HepG2 (cell line): ENCODE measurements around the gene LRRC4C. TPM values are rescaled to one million over a fixed set of nuclear protein-coding genes. Genes with fewer than 3 reads are reported as not detected.

Experiments used
- ATAC-seq: fragments of 200-7000 bp; cut with Tn5 transposase; 3 replicates; pipeline ENCODE4 v1.9.1; 2020; ENCODE audit warnings: mild to moderate bottlenecking, moderate library complexity
- BruUV-seq: library from RNA; stranded (reverse); fragments of 400-500 nt; replicated peaks from 2 replicates; lab custom pipeline; 2021; lab: Mats Ljungman, UMichigan
- CTCF ChIA-PET: fragments of 300-600 bp; formaldehyde crosslinking; extraction: SDS; loops from one replicate; lab custom pipeline; 2021; ENCODE audit warnings: low total read pairs, inconsistent platforms, low intra/inter-chr PET ratio; lab: Yijun Ruan, JAX
- POLR2A ChIA-PET: fragments of 350-600 bp; sonication (Branson Sonifier 250); formaldehyde crosslinking; loops from one replicate; lab custom pipeline; 2020; ENCODE audit warnings: antibody characterized with exemption, inconsistent platforms; lab: Yijun Ruan, JAX
- DNase-seq: peaks from one replicate; pipeline ENCODE4 v3.0.0-alpha.2; 2015; ENCODE audit warnings: low spot score
- FAIRE-seq: peaks from 3 replicates; lab custom pipeline; 2011; peaks lifted over from hg19 to GRCh38; lab: Jason Lieb, UNC
- H2AFZ ChIP-seq: one replicate; pipeline ENCODE4 v1.6.1; 2011; ENCODE audit warnings: low read length, inconsistent platforms
- H3K27ac ChIP-seq: fragments of 300-600 bp; 3 replicates; pipeline ENCODE4 v1.8.0; 2011; ENCODE audit warnings: mixed run types, mild to moderate bottlenecking, mixed read lengths, low read length, inconsistent platforms; ENCODE audit not compliant: insufficient read depth; ENCODE audit errors: extremely low read length
- H3K27me3 ChIP-seq, 2 experiments: fragments of 200-600 bp in 1 of 2; 2 replicates in 1 of 2; 3 replicates in 1 of 2; pipeline versions ENCODE4 v1.6.0 to v1.8.0; 2011; ENCODE audit warnings: low read length in 2 of 2, mild to moderate bottlenecking in 2 of 2, moderate library complexity in 2 of 2, inconsistent platforms in 1 of 2; ENCODE audit not compliant: insufficient read depth in 2 of 2, control insufficient read depth in 1 of 2
- H3K36me3 ChIP-seq, 2 experiments: fragments of 200-600 bp in 1 of 2; replicated peaks in 1 of 2; 2 replicates in 1 of 2; 3 replicates in 1 of 2; pipeline versions ENCODE4 v1.5.1 to v1.8.0; 2011; ENCODE audit warnings: low read length in 2 of 2, inconsistent platforms in 1 of 2; ENCODE audit not compliant: insufficient read depth in 2 of 2, control insufficient read depth in 1 of 2
- H3K4me1 ChIP-seq: 2 replicates; pipeline ENCODE4 v1.5.1; 2012; ENCODE audit warnings: low read length, inconsistent platforms; ENCODE audit not compliant: insufficient read depth
- H3K4me2 ChIP-seq: 2 replicates; pipeline ENCODE4 v1.6.0; 2011; ENCODE audit warnings: low read depth, low read length, inconsistent platforms
- H3K4me3 ChIP-seq, 3 experiments: fragments of 200-600 bp in 1 of 3; sonication (generic), shearing (Covaris generic) in 1 of 3; replicated peaks in 1 of 3; 2 replicates each; pipeline ENCODE4 v1.5.1; 2011 to 2016; ENCODE audit warnings: low read length in 3 of 3, inconsistent platforms in 2 of 3, low read depth in 2 of 3, mild to moderate bottlenecking in 2 of 3, control low read depth in 1 of 3, mixed read lengths in 1 of 3; ENCODE audit not compliant: insufficient read depth in 1 of 3
- H3K79me2 ChIP-seq: one replicate; pipeline ENCODE4 v1.6.1; 2011; ENCODE audit warnings: low read length, inconsistent platforms; ENCODE audit not compliant: insufficient read depth
- H3K9ac ChIP-seq: 2 replicates; pipeline ENCODE4 v1.6.0; 2011; ENCODE audit warnings: mild to moderate bottlenecking, low read depth, low read length, inconsistent platforms; ENCODE audit not compliant: insufficient read depth
- H3K9me3 ChIP-seq: 2 replicates; pipeline ENCODE4 v1.5.1; 2012; ENCODE audit warnings: mild to moderate bottlenecking, low read length
- H4K20me1 ChIP-seq: 2 replicates; pipeline ENCODE4 v1.6.0; 2011; ENCODE audit warnings: inconsistent platforms, mild to moderate bottlenecking, low read length, moderate library complexity; ENCODE audit not compliant: insufficient read depth
- ARNTL ChIP-seq: sonication (generic); formaldehyde crosslinking; IDR thresholded peaks from 2 replicates; pipeline ENCODE4 v1.4.0; 2020; ENCODE audit warnings: mild to moderate bottlenecking, missing genetic modification reagents
- DBP ChIP-seq: sonication (generic); formaldehyde crosslinking; IDR thresholded peaks from 2 replicates; pipeline ENCODE4 v1.4.0; 2020; ENCODE audit warnings: missing genetic modification reagents; ENCODE audit errors: not compliant biosample characterization
- GFI1 ChIP-seq: sonication (generic); formaldehyde crosslinking; IDR thresholded peaks from 2 replicates; pipeline ENCODE4 v1.5.0; 2020; ENCODE audit warnings: missing genetic modification reagents, mild to moderate bottlenecking, borderline replicate concordance
- NCOA5 ChIP-seq: sonication (generic); formaldehyde crosslinking; IDR thresholded peaks from 2 replicates; pipeline ENCODE4 v1.4.0; 2020; ENCODE audit warnings: missing genetic modification reagents
- NR1H2 ChIP-seq: sonication (generic); formaldehyde crosslinking; IDR thresholded peaks from 2 replicates; pipeline ENCODE4 v1.8.1; 2022; ENCODE audit warnings: low read depth, missing genetic modification reagents, borderline replicate concordance
- PAWR ChIP-seq: sonication (generic); formaldehyde crosslinking; IDR thresholded peaks from 2 replicates; pipeline ENCODE4 v1.4.0; 2020; ENCODE audit warnings: missing genetic modification reagents, mild to moderate bottlenecking, borderline replicate concordance
- RBAK ChIP-seq: sonication (generic); formaldehyde crosslinking; IDR thresholded peaks from 2 replicates; pipeline ENCODE4 v1.5.1; 2020; ENCODE audit warnings: mild to moderate bottlenecking, missing genetic modification reagents
- SSRP1 ChIP-seq: IDR thresholded peaks from 2 replicates; pipeline ENCODE4 v1.6.1; 2016; ENCODE audit warnings: control low read depth
- U2AF1 ChIP-seq: fragments of 200-400 bp; formaldehyde crosslinking; optimal IDR thresholded peaks from 2 replicates; pipeline ENCODE3; 2017; ENCODE audit warnings: mild to moderate bottlenecking, low read depth, low read length
- ZFP36L1 ChIP-seq: sonication (generic); formaldehyde crosslinking; IDR thresholded peaks from 2 replicates; pipeline ENCODE4 v1.8.0; 2022; ENCODE audit warnings: mild to moderate bottlenecking, missing genetic modification reagents, moderate library complexity
- ZNF263 ChIP-seq: sonication (generic); formaldehyde crosslinking; IDR thresholded peaks from 2 replicates; pipeline ENCODE4 v1.4.0; 2020; ENCODE audit warnings: missing genetic modification reagents
- ZNF331 ChIP-seq: sonication (generic); formaldehyde crosslinking; IDR thresholded peaks from 2 replicates; pipeline ENCODE4 v1.4.0; 2020; ENCODE audit warnings: missing genetic modification reagents
- ZNF441 ChIP-seq: sonication (generic); formaldehyde crosslinking; IDR thresholded peaks from 2 replicates; pipeline ENCODE4 v1.7.0; 2021; ENCODE audit warnings: missing genetic modification reagents, borderline replicate concordance
- ZNF468 ChIP-seq: sonication (generic); formaldehyde crosslinking; IDR thresholded peaks from 2 replicates; pipeline ENCODE4 v1.8.0; 2022; ENCODE audit warnings: mild to moderate bottlenecking, moderate library complexity, missing genetic modification reagents
- ZNF782 ChIP-seq: sonication (generic); formaldehyde crosslinking; IDR thresholded peaks from 2 replicates; pipeline ENCODE4 v1.4.0; 2020; ENCODE audit warnings: missing genetic modification reagents, mild to moderate bottlenecking, borderline replicate concordance
- WGBS: methylation state at CpG from one replicate; pipeline ENCODE4 v1.1.6; 2017; ENCODE audit warnings: low lambda C conversion rate; 5-methylcytosine and 5-hydroxymethylcytosine counted together
- in situ Hi-C: cut with HindIII; loops from 2 replicates; pipeline ENCODE4 v1.10.0; 2017; ENCODE audit warnings: low pct_unique_long_range_greater_than_20kb; ENCODE audit not compliant: extremely low pct_ligation_motif_present
- intact Hi-C: fragments of 100-400 bp; cut with micrococcal nuclease; formaldehyde crosslinking; loops from one replicate; pipeline ENCODE4 v1.10.0; 2022; ENCODE audit not compliant: unreplicated experiment
- polyA plus RNA-seq, 8 experiments: library from polyadenylated mRNA; depleted of rRNA in 3 of 8; stranded (reverse) in 7 of 8; unstranded in 1 of 8; fragments of >200 nt; fragmentation: Illumina TruSeq in 4 of 8; extraction: Trizol in 4 of 8; gene quantifications; 2 replicates each; pipeline versions ENCODE4 v1.2.1 to v1.2.3, GENCODE V29; 2011 to 2016; ENCODE audit warnings: low read depth in 4 of 8, missing spikeins in 1 of 8, mixed read lengths in 1 of 8; ENCODE audit not compliant: insufficient read depth in 1 of 8
- total RNA-seq, 5 experiments: library from RNA; depleted of rRNA; stranded (reverse); fragments of >200 nt; fragmentation: Illumina TruSeq; extraction: Trizol; gene quantifications; 2 replicates each; pipeline ENCODE4 v1.2.3, GENCODE V29; 2016; ENCODE audit warnings: low read depth in 1 of 5
- TF ChIP-seq, protein P1 (sequence below): sonication (generic); formaldehyde crosslinking; IDR thresholded peaks from 2 replicates; pipeline ENCODE4 v1.4.0; 2020; ENCODE audit warnings: missing genetic modification reagents, borderline replicate concordance

LRRC4C gene
- total and polyA plus RNA-seq, 2 of the 13 experiments (the other 11 are each of a cell fraction or from before 2014, with no cell fraction given), result not detected

DNA sequence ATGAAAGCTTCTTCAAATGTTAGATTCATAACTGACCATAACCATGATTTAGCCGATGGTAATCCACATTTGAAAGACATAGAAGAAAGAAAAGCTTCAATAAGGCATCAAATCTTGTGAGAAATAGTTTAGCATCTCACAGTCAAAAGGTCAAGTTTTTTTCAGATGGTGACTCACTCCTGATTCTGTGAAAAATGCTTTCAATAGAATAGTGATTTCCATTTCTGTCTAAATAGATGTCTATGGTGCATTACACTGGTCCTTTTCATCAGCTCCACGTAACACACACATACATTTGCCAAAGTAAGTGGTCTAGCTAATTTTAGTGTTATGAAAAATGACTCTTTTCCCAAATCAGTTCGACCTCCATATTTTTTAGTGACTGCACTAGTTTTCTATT is 139.2 kb downstream of the LRRC4C start:
- no peak overlapping the region for H3K27ac ChIP-seq
- H4K20me1 ChIP-seq, result no peaks in the 10 kb centered on the region
- H2AFZ ChIP-seq, result no peak overlapping the region
- ATAC-seq, result no peak
- ChIA-PET POLR2A (no interaction called here), CTCF (no interaction called here)
- no TSS peak for BruUV-seq
- DNase-seq, result no peak
- in situ Hi-C loops (no loop called here), intact Hi-C loops (no loop called here)
- WGBS, result 0% methylated on average over 3 of the region's 3 CpGs
- H3K4me1 ChIP-seq, result no peaks in the 10 kb centered on the region
- no peak overlapping the region for H3K9ac ChIP-seq
- no peaks in the 10 kb centered on the region for H3K79me2 ChIP-seq
- no peak overlapping the region for H3K4me2 ChIP-seq
- TF ChIP-seq ZNF441 (no peak), SSRP1 (CRISPR knock-in tag) (no peak), GFI1 (CRISPR knock-in tag) (no peak)
- no peaks in the 10 kb centered on the region for H3K27me3 ChIP-seq
- no peaks in the 10 kb centered on the region for H3K36me3 ChIP-seq
- H3K4me3 ChIP-seq, result no peak overlapping the region
- no peak for FAIRE-seq
- H3K9me3 ChIP-seq, result no peaks in the 10 kb centered on the region

DNA sequence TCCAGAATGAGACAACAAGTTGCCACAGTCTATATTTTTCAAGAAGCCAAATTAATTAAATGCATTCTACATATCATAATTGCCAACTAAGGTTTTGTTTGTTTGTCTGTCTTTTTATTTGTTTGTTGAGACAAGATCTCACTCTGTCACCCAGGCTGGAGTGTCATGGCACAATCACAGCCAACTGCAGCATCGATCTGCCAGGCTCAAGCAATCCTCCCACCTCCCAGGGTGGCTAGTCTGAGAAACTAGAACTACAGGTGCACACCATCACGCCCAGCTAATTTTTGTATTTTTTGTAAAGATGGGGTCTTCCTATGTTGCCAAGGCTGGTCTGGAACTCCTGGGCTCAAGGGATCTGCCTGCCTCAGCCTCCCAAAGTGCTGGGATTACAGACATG is 140.0 kb downstream of the LRRC4C start:
- H3K4me3 ChIP-seq, result no peak overlapping the region
- POLR2A ChIA-PET, result no interaction called here
- WGBS, result 0% methylated on average over 2 of the region's 2 CpGs
- no peaks in the 10 kb centered on the region for H3K4me1 ChIP-seq
- no peaks in the 10 kb centered on the region for H3K79me2 ChIP-seq
- no peak overlapping the region for H2AFZ ChIP-seq
- no peak overlapping the region for H3K9ac ChIP-seq
- ATAC-seq (no peak), FAIRE-seq (no peak), DNase-seq (no peak)
- no peaks in the 10 kb centered on the region for H3K9me3 ChIP-seq
- no TSS peak for BruUV-seq
- no peak overlapping the region for H3K4me2 ChIP-seq
- CTCF ChIA-PET, result no interaction called here
- no peaks in the 10 kb centered on the region for H3K36me3 ChIP-seq
- no peak overlapping the region for H3K27ac ChIP-seq
- in situ Hi-C loops, result no loop called here
- H3K27me3 ChIP-seq, result no peaks in the 10 kb centered on the region
- H4K20me1 ChIP-seq, result no peaks in the 10 kb centered on the region
- intact Hi-C loops, result no loop called here
- no peak for TF ChIP-seq ZNF331 (CRISPR knock-in tag)
- TF ChIP-seq ZNF782, result no peak
- no peak for TF ChIP-seq NR1H2 (CRISPR knock-in tag)
- TF ChIP-seq DBP (CRISPR knock-in tag), result no peak
- TF ChIP-seq ZNF263 (CRISPR knock-in tag), result no peak
- TF ChIP-seq NCOA5, result no peak
- TF ChIP-seq ZNF468 (CRISPR knock-in tag), result no peak
- TF ChIP-seq, protein P1, sequence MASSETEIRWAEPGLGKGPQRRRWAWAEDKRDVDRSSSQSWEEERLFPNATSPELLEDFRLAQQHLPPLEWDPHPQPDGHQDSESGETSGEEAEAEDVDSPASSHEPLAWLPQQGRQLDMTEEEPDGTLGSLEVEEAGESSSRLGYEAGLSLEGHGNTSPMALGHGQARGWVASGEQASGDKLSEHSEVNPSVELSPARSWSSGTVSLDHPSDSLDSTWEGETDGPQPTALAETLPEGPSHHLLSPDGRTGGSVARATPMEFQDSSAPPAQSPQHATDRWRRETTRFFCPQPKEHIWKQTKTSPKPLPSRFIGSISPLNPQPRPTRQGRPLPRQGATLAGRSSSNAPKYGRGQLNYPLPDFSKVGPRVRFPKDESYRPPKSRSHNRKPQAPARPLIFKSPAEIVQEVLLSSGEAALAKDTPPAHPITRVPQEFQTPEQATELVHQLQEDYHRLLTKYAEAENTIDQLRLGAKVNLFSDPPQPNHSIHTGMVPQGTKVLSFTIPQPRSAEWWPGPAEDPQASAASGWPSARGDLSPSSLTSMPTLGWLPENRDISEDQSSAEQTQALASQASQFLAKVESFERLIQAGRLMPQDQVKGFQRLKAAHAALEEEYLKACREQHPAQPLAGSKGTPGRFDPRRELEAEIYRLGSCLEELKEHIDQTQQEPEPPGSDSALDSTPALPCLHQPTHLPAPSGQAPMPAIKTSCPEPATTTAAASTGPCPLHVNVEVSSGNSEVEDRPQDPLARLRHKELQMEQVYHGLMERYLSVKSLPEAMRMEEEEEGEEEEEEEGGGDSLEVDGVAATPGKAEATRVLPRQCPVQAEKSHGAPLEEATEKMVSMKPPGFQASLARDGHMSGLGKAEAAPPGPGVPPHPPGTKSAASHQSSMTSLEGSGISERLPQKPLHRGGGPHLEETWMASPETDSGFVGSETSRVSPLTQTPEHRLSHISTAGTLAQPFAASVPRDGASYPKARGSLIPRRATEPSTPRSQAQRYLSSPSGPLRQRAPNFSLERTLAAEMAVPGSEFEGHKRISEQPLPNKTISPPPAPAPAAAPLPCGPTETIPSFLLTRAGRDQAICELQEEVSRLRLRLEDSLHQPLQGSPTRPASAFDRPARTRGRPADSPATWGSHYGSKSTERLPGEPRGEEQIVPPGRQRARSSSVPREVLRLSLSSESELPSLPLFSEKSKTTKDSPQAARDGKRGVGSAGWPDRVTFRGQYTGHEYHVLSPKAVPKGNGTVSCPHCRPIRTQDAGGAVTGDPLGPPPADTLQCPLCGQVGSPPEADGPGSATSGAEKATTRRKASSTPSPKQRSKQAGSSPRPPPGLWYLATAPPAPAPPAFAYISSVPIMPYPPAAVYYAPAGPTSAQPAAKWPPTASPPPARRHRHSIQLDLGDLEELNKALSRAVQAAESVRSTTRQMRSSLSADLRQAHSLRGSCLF (CRISPR knock-in tag), result no peak
- TF ChIP-seq ARNTL (CRISPR knock-in tag), result no peak
- TF ChIP-seq ZFP36L1, result no peak
- TF ChIP-seq U2AF1, result no peak
- no peak for TF ChIP-seq RBAK (CRISPR knock-in tag)
- TF ChIP-seq PAWR (CRISPR knock-in tag), result no peak
